Ovary (tissue), 9 donors: ENCODE results near the gene VASH1. TPM values are rescaled to one million over a fixed set of nuclear protein-coding genes. Genes with fewer than 3 reads are reported as not detected.

ENCODE experiments used
- DNase-seq, 5 donors: peaks; one replicate each; pipeline ENCODE4 v3.0.0-alpha.2; 2019 to 2020
- H3K27ac ChIP-seq, 2 donors: fragments of 200-600 bp; one replicate each; pipeline versions ENCODE4 v1.5.1 to v1.8.0; 2019 to 2022
- H3K27me3 ChIP-seq: fragments of 200-600 bp; one replicate; pipeline ENCODE4 v1.8.0; 2022
- H3K36me3 ChIP-seq: fragments of 200-600 bp; sonication (generic); one replicate; pipeline ENCODE4 v1.5.1; 2019
- H3K4me1 ChIP-seq: one replicate; pipeline ENCODE4 v1.8.1; 2013; ENCODE audit warnings: mild to moderate bottlenecking, moderate library complexity; ENCODE audit not compliant: insufficient read depth
- H3K4me3 ChIP-seq: fragments of 200-600 bp; sonication (generic); one replicate; pipeline ENCODE4 v1.5.1; 2017
- H3K9me3 ChIP-seq, 2 donors: fragments of 200-600 bp in 1 of 2; sonication (generic) in 1 of 2; one replicate each; pipeline versions ENCODE4 v1.5.1 to v1.8.1; 2013 to 2019; ENCODE audit warnings: mild to moderate bottlenecking in 1 of 2, moderate library complexity in 1 of 2
- CTCF ChIP-seq, 3 donors: fragments of 450-650 bp in 2 of 3; fragments of 200-600 bp in 1 of 3; IDR thresholded peaks; one replicate each; pipeline versions ENCODE4 v1.5.1 to v1.8.0; 2016 to 2022; ENCODE audit warnings: antibody characterized with exemption in 3 of 3, mild to moderate bottlenecking in 1 of 3
- EP300 ChIP-seq: sonication (generic); formaldehyde crosslinking; IDR thresholded peaks from one replicate; pipeline ENCODE4 v1.6.1; 2017; ENCODE audit warnings: antibody characterized with exemption
- POLR2A ChIP-seq: fragments of 450-650 bp; IDR thresholded peaks from one replicate; pipeline ENCODE4 v1.6.1; 2017; ENCODE audit warnings: antibody characterized with exemption, mild to moderate bottlenecking, moderate library complexity
- WGBS, 3 donors: extraction: QIAGEN DNeasy Blood & Tissue Kit in 1 of 3; methylation state at CpG; one replicate each; pipeline versions ENCODE4 v1.1.5 to v1.1.7; 2013 to 2017; 5-methylcytosine and 5-hydroxymethylcytosine counted together
- intact Hi-C, 4 donors: fragments of 100-400 bp; cut with DNase I; formaldehyde crosslinking; loops; one replicate each; pipeline versions ENCODE4 v1.11.0 to v1.15.1; 2022 to 2023
- polyA plus RNA-seq, 2 donors: library from polyadenylated mRNA; stranded (reverse); fragments of 200-250 nt in 1 of 2; fragments of 350-450 nt in 1 of 2; fragmentation: Illumina TruSeq in 1 of 2; extraction: RNeasy Lipid Tissue Mini Kit (QIAGEN cat#74804) in 1 of 2; gene quantifications; one replicate each; pipeline ENCODE4 v1.2.3, GENCODE V29; 2013 to 2014
- total RNA-seq, 7 donors: library from RNA; depleted of rRNA in 2 of 7; stranded (reverse); fragments of >200 nt in 2 of 7; fragmentation: NEBNext Ultra II Directional in 3 of 7; extraction: Animal tissue kit (Norgen Biotek cat#: 25700) in 3 of 7; gene quantifications; one replicate each; pipeline versions ENCODE4 v1.1.0 to v1.2.4, GENCODE V29; 2016 to 2023
- donor health status: DM: no; HTN: no; CAD: no; lungs with moderate emphysema.
- donor health status: DM: no; HTN: no; CAD: no.
- donor health status: Bipolar disorder and iron deficiency.
- donor health status: DM: yes; HTN: yes; CAD: no.
- donor health status: DM: no; HTN: no; CAD: no.
- donor health status: DM: yes; HTN: yes; CAD: no.

VASH1 gene
- total and polyA plus RNA-seq, 9 donors, result 5.1 to 23.8 (median 16.7) TPM

- peaks cover 2% of the 10 kb centered on the region for H3K4me1 ChIP-seq
- H3K27ac ChIP-seq, result no peak overlapping the region
- no peaks in the 10 kb centered on the region for H3K9me3 ChIP-seq
- whole genome bisulfite sequencing, 3 donors, result 88 to 95% (median 93%) methylated on average over 1 of the region's 1 CpG
- intact Hi-C loops, result no loop called here
- no peaks in the 10 kb centered on the region for H3K27me3 ChIP-seq
- DNase-seq, result no peak
- TF ChIP-seq EP300, result no peak
- TF ChIP-seq CTCF (IDR thresholded peaks at IDR 0.05), result no peak
- no peaks in the 10 kb centered on the region for H3K36me3 ChIP-seq
- no peak overlapping the region for H3K4me3 ChIP-seq
Measured at GRCh38 chr14:76808011-76808410, 46.7 kb downstream of the VASH1 start.

GRCh38 chr14:76808990-76809389 lies 47.7 kb downstream of the VASH1 start:
- DNase-seq, result no peak
- TF ChIP-seq EP300 (no peak), POLR2A (no peak), CTCF (IDR thresholded peaks at IDR 0.05) (no peak)
- intact Hi-C loops, result no loop called here
- no peak overlapping the region for H3K4me3 ChIP-seq
- H3K4me1 ChIP-seq, result peaks cover 3% of the 10 kb centered on the region
- H3K27me3 ChIP-seq, result no peaks in the 10 kb centered on the region
- WGBS, 3 donors, result 92 to 98% (median 98%) methylated on average over 4 of the region's 4 CpGs
- no peaks in the 10 kb centered on the region for H3K36me3 ChIP-seq
- no peak overlapping the region for H3K27ac ChIP-seq
- H3K9me3 ChIP-seq, result no peaks in the 10 kb centered on the region

GRCh38 chr14:76810525-76810924 lies 49.3 kb downstream of the VASH1 start:
- Histone ChIP-seq H3K27ac (no peak overlapping the region), H3K9me3 (no peaks in the 10 kb centered on the region), H3K27me3 (no peaks in the 10 kb centered on the region), H3K4me1 (peaks cover 3% of the 10 kb centered on the region), H3K4me3 (no peak overlapping the region), H3K36me3 (no peaks in the 10 kb centered on the region)
- TF ChIP-seq POLR2A (no peak), EP300 (no peak), CTCF (IDR thresholded peaks at IDR 0.05) (no peak)
- intact Hi-C loops, result no loop called here
- WGBS, 3 donors, result 19 to 31% (median 21%) methylated on average over 3 of the region's 3 CpGs
- no peak for DNase-seq

GRCh38 chr14:76810953-76811400 lies 49.7 kb downstream of the VASH1 start:
- Histone ChIP-seq H3K4me1 (peaks cover 3% of the 10 kb centered on the region), H3K36me3 (no peaks in the 10 kb centered on the region), H3K27ac (no peak overlapping the region), H3K9me3 (no peaks in the 10 kb centered on the region), H3K27me3 (no peaks in the 10 kb centered on the region), H3K4me3 (no peak overlapping the region)
- intact Hi-C loops, result no loop called here
- no peak for DNase-seq
- TF ChIP-seq EP300 (no peak), CTCF (IDR thresholded peaks at IDR 0.05) (no peak), POLR2A (no peak)
- WGBS, 3 donors, result 6 to 12% (median 8%) methylated on average over 9 of the region's 9 CpGs

GRCh38 chr14:76811561-76811960 lies 50.3 kb downstream of the VASH1 start:
- Histone ChIP-seq H3K4me1 (peaks cover 3% of the 10 kb centered on the region), H3K4me3 (peak overlapping the region; percentile 81), H3K27ac (peak overlapping the region in 1 of 2 donors; percentile 88), H3K9me3 (no peaks in the 10 kb centered on the region), H3K27me3 (no peaks in the 10 kb centered on the region), H3K36me3 (no peaks in the 10 kb centered on the region)
- intact Hi-C loops, result no loop called here
- no peak for DNase-seq
- WGBS, 3 donors, result 62 to 71% (median 66%) methylated on average over 4 of the region's 4 CpGs
- no peak for TF ChIP-seq CTCF (IDR thresholded peaks at IDR 0.05)
- TF ChIP-seq EP300, result no peak
- no peak for TF ChIP-seq POLR2A
